ENCODE data around the gene ARSA. TPM values are rescaled to one million over a fixed set of nuclear protein-coding genes. Genes with fewer than 3 reads are reported as not detected.
"Not testable (repeated sequence)": the region's sequence is repeated elsewhere in the genome, so short reads cannot be mapped to it uniquely, and the experiment has no call there.

Gene ARSA
- polyA plus RNA-seq, 1 donor = 15.2 TPM

GRCh38 chr22:50622723-50623327 lies 5.1 kb downstream of the ARSA start:
- no peak for DNase-seq

GRCh38 chr22:50621948-50622722 lies 5.8 kb downstream of the ARSA start:
- DNase-seq = no peak

GRCh38 chr22:50621356-50621880 lies 6.5 kb downstream of the ARSA start:
- no peak for DNase-seq

- no peak for DNase-seq
These were observed 7.2 kb downstream of the ARSA start for GRCh38 chr22:50620593-50621355.

GRCh38 chr22:50614296-50614695 lies 13.7 kb downstream of the ARSA start:
- not testable (repeated sequence) for DNase-seq

GRCh38 chr22:50613291-50613981 lies 14.5 kb downstream of the ARSA start:
- DNase-seq = no peak

- DNase-seq = no peak
These were observed 15.3 kb downstream of the ARSA start for GRCh38 chr22:50612528-50613221.

GRCh38 chr22:50612168-50612527 lies 15.8 kb downstream of the ARSA start:
- DNase-seq = no peak

GRCh38 chr22:50611341-50612060 lies 16.5 kb downstream of the ARSA start:
- no peak for DNase-seq

- DNase-seq = no peak
These were observed 17.4 kb downstream of the ARSA start for GRCh38 chr22:50610581-50610980.

GRCh38 chr22:50610041-50610451 lies 17.9 kb downstream of the ARSA start:
- DNase-seq = no peak

GRCh38 chr22:50609599-50609998 lies 18.4 kb downstream of the ARSA start:
- no peak for DNase-seq

GRCh38 chr22:50608996-50609395 lies 19.0 kb downstream of the ARSA start:
- DNase-seq = no peak

- DNase-seq = not testable (repeated sequence)
These were observed 19.7 kb downstream of the ARSA start for GRCh38 chr22:50608058-50608840.

- DNase-seq = no peak
These were observed 20.3 kb downstream of the ARSA start for GRCh38 chr22:50607659-50608020.

- no peak for DNase-seq
These were observed 20.9 kb downstream of the ARSA start for GRCh38 chr22:50606946-50607658.

- DNase-seq = no peak
These were observed 21.6 kb downstream of the ARSA start for GRCh38 chr22:50606165-50606945.

- no peak for DNase-seq
These were observed 22.3 kb downstream of the ARSA start for GRCh38 chr22:50605613-50606074.
